ENCODE results near the gene PACSIN3. TPM values are rescaled to one million over a fixed set of nuclear protein-coding genes. Genes with fewer than 3 reads are reported as not detected.

Gene PACSIN3
- total RNA-seq, 1 experiment from 2014 or later, result 76.7 TPM

GRCh38 chr11:47132981-47133380 is 53.3 kb downstream of the PACSIN3 start:
- Mint-ChIP-seq H3K27ac (ENCODE audit: unreplicated experiment) (no peak overlapping the region), H3K9me3 (ENCODE audit: unreplicated experiment) (no peaks in the 10 kb centered on the region), H3K4me3 (ENCODE audit: unreplicated experiment) (no peak overlapping the region), H3K36me3 (ENCODE audit: insufficient read depth, unreplicated experiment) (peaks cover 7% of the 10 kb centered on the region), H3K4me1 (ENCODE audit: low read depth, unreplicated experiment) (peaks cover 11% of the 10 kb centered on the region), H3K27me3 (ENCODE audit: insufficient read depth, unreplicated experiment) (no peaks in the 10 kb centered on the region)
- H3K4me1 ChIP-seq, result peaks cover 14% of the 10 kb centered on the region
- intact Hi-C loops (cut with micrococcal nuclease; ENCODE audit: unreplicated experiment), result no loop called here
- H3K4me3 ChIP-seq (ENCODE audit: low read depth, low read length), result no peak overlapping the region
- no peaks in the 10 kb centered on the region for H3K36me3 ChIP-seq (ENCODE audit: control insufficient read depth, insufficient read depth, low read length)
- POLR2A ChIA-PET, result no interaction called here
- DNase-seq, result no peak
- no peaks in the 10 kb centered on the region for H3K27me3 ChIP-seq (replicated peaks; ENCODE audit: control insufficient read depth, insufficient read depth, low read length)
- H3K9me3 ChIP-seq, result no peaks in the 10 kb centered on the region
- CTCF ChIA-PET, result interaction anchor here (1.3 kb wide), 1 partner anchor 20 kb away, joined by 4 read pairs; no protein-coding TSS in a partner anchor
- no peak for TF ChIP-seq CTCF (IDR thresholded peaks at IDR 0.05; ENCODE audit: insufficient read depth in 1 of 2, low read depth in 1 of 2, low read length in 1 of 2, severe bottlenecking in 1 of 2, unreplicated experiment in 1 of 2)
- BruUV-seq (replicated peaks), result no TSS peak

GRCh38 chr11:47132490-47132889 is 53.7 kb downstream of the PACSIN3 start:
- no peak for DNase-seq
- Histone ChIP-seq H3K4me3 (ENCODE audit: low read depth, low read length) (no peak overlapping the region), H3K9me3 (no peaks in the 10 kb centered on the region), H3K27me3 (replicated peaks; ENCODE audit: control insufficient read depth, insufficient read depth, low read length) (no peaks in the 10 kb centered on the region), H3K36me3 (ENCODE audit: control insufficient read depth, insufficient read depth, low read length) (no peaks in the 10 kb centered on the region), H3K4me1 (peaks cover 14% of the 10 kb centered on the region)
- no TSS peak for BruUV-seq (replicated peaks)
- Mint-ChIP-seq H3K27ac (ENCODE audit: unreplicated experiment) (no peak overlapping the region), H3K4me1 (ENCODE audit: low read depth, unreplicated experiment) (peaks cover 11% of the 10 kb centered on the region), H3K9me3 (ENCODE audit: unreplicated experiment) (no peaks in the 10 kb centered on the region), H3K36me3 (ENCODE audit: insufficient read depth, unreplicated experiment) (peaks cover 2% of the 10 kb centered on the region), H3K4me3 (ENCODE audit: unreplicated experiment) (no peak overlapping the region), H3K27me3 (ENCODE audit: insufficient read depth, unreplicated experiment) (no peaks in the 10 kb centered on the region)
- no peak for TF ChIP-seq CTCF (IDR thresholded peaks at IDR 0.05; ENCODE audit: insufficient read depth in 1 of 2, low read depth in 1 of 2, low read length in 1 of 2, severe bottlenecking in 1 of 2, unreplicated experiment in 1 of 2)
- intact Hi-C loops (cut with micrococcal nuclease; ENCODE audit: unreplicated experiment), result no loop called here
- ChIA-PET POLR2A (no interaction called here), CTCF (no interaction called here)

GRCh38 chr11:47131136-47131535 is 55.1 kb downstream of the PACSIN3 start:
- Mint-ChIP-seq H3K36me3 (ENCODE audit: insufficient read depth, unreplicated experiment) (no peaks in the 10 kb centered on the region), H3K4me1 (ENCODE audit: low read depth, unreplicated experiment) (peaks cover 11% of the 10 kb centered on the region), H3K27ac (ENCODE audit: unreplicated experiment) (no peak overlapping the region), H3K4me3 (ENCODE audit: unreplicated experiment) (no peak overlapping the region), H3K9me3 (ENCODE audit: unreplicated experiment) (no peaks in the 10 kb centered on the region), H3K27me3 (ENCODE audit: insufficient read depth, unreplicated experiment) (no peaks in the 10 kb centered on the region)
- intact Hi-C loops (cut with micrococcal nuclease; ENCODE audit: unreplicated experiment), result no loop called here
- Histone ChIP-seq H3K36me3 (ENCODE audit: control insufficient read depth, insufficient read depth, low read length) (no peaks in the 10 kb centered on the region), H3K4me1 (peaks cover 14% of the 10 kb centered on the region), H3K9me3 (no peaks in the 10 kb centered on the region), H3K27me3 (replicated peaks; ENCODE audit: control insufficient read depth, insufficient read depth, low read length) (no peaks in the 10 kb centered on the region), H3K4me3 (ENCODE audit: low read depth, low read length) (no peak overlapping the region)
- POLR2A ChIA-PET, result no interaction called here
- TF ChIP-seq CTCF (IDR thresholded peaks at IDR 0.05; ENCODE audit: insufficient read depth in 1 of 2, low read depth in 1 of 2, low read length in 1 of 2, severe bottlenecking in 1 of 2, unreplicated experiment in 1 of 2), result no peak
- DNase-seq, result no peak
- CTCF ChIA-PET, result interaction anchor here (0.8 kb wide), 1 partner anchor 11 kb away, joined by 3 read pairs; no protein-coding TSS in a partner anchor
- no TSS peak for BruUV-seq (replicated peaks)

Data from Caco-2 (cell line).